Measurements from ENCODE around the gene APEH.

The APEH gene

GRCh38 chr3:49700453-49701128 lies 26.4 kb downstream of the APEH start:
- H3K4me1 ChIP-seq: peaks cover 27% of the 10 kb centered on the region
- TF ChIP-seq Cebpa-rat (IDR thresholded peaks at IDR 0.05): no peak
- no peaks in the 10 kb centered on the region for H4K20me1 ChIP-seq

GRCh38 chr3:49701388-49702077 lies 27.4 kb downstream of the APEH start:
- Histone ChIP-seq H3K9ac (0 out of 2 replicates have a peak overlapping the region, but pooled peaks have one; percentile 4), H3K36me3 (peaks cover 95% of the 10 kb centered on the region)

More at GRCh38 chr3:49700453-49701128, 26.4 kb downstream of the APEH start:
- no peaks in the 10 kb centered on the region for H3K9me3 ChIP-seq
- no peak overlapping the region for H3K9ac ChIP-seq
- H3K36me3 ChIP-seq: peaks cover 86% of the 10 kb centered on the region
- H3K27me3 ChIP-seq: no peaks in the 10 kb centered on the region
- H3K4me3 ChIP-seq: no peak overlapping the region
- 0 out of 2 replicates have a peak overlapping the region, but pooled peaks have one; percentile 19 for H3K27ac ChIP-seq
- H3K4me2 ChIP-seq: no peak overlapping the region

GRCh38 chr3:49702672-49703071 lies 28.5 kb downstream of the APEH start:
- Histone ChIP-seq H3K9ac (0 out of 2 replicates have a peak overlapping the region, but pooled peaks have one; percentile 4), H3K27me3 (no peaks in the 10 kb centered on the region), H3K9me3 (no peaks in the 10 kb centered on the region), H3K4me2 (no peak overlapping the region), H3K36me3 (peaks cover 88% of the 10 kb centered on the region), H3K4me3 (no peak overlapping the region), H4K20me1 (no peaks in the 10 kb centered on the region), H3K27ac (no peak overlapping the region), H3K4me1 (peaks cover 34% of the 10 kb centered on the region)
- no peak for TF ChIP-seq Cebpa-rat (IDR thresholded peaks at IDR 0.05)

More at GRCh38 chr3:49701388-49702077, 27.4 kb downstream of the APEH start:
- Histone ChIP-seq H4K20me1 (no peaks in the 10 kb centered on the region), H3K4me3 (no peak overlapping the region), H3K9me3 (no peaks in the 10 kb centered on the region), H3K27ac (no peak overlapping the region), H3K4me1 (peaks cover 27% of the 10 kb centered on the region), H3K27me3 (no peaks in the 10 kb centered on the region), H3K4me2 (no peak overlapping the region)
- no peak for TF ChIP-seq Cebpa-rat (IDR thresholded peaks at IDR 0.05)

- no peak for TF ChIP-seq Cebpa-rat (IDR thresholded peaks at IDR 0.05)
- Histone ChIP-seq H3K4me3 (no peak overlapping the region), H3K27me3 (no peaks in the 10 kb centered on the region), H3K9ac (0 out of 2 replicates have a peak overlapping the region, but pooled peaks have one; percentile 6), H3K36me3 (peaks cover 80% of the 10 kb centered on the region), H3K9me3 (no peaks in the 10 kb centered on the region), H3K4me2 (no peak overlapping the region), H3K27ac (peak overlapping the region; percentile 38), H3K4me1 (peaks cover 36% of the 10 kb centered on the region), H4K20me1 (no peaks in the 10 kb centered on the region)
Observed at GRCh38 chr3:49703443-49703927, 29.3 kb downstream of the APEH start.

- H3K4me2 ChIP-seq: no peak overlapping the region
- no peaks in the 10 kb centered on the region for H4K20me1 ChIP-seq
- H3K27ac ChIP-seq: peak overlapping the region; percentile 38
- peaks cover 31% of the 10 kb centered on the region for H3K4me1 ChIP-seq
- no peaks in the 10 kb centered on the region for H3K27me3 ChIP-seq
- 0 out of 2 replicates have a peak overlapping the region, but pooled peaks have one; percentile 6 for H3K9ac ChIP-seq
- H3K4me3 ChIP-seq: no peak overlapping the region
- no peaks in the 10 kb centered on the region for H3K9me3 ChIP-seq
- no peak for TF ChIP-seq Cebpa-rat (IDR thresholded peaks at IDR 0.05)
- peaks cover 75% of the 10 kb centered on the region for H3K36me3 ChIP-seq
Observed at GRCh38 chr3:49703956-49704355, 29.8 kb downstream of the APEH start.

GRCh38 chr3:49704629-49705028 lies 30.5 kb downstream of the APEH start:
- TF ChIP-seq Cebpa-rat (IDR thresholded peaks at IDR 0.05): no peak
- H3K4me3 ChIP-seq: no peak overlapping the region
- H3K9me3 ChIP-seq: no peaks in the 10 kb centered on the region
- H3K27me3 ChIP-seq: no peaks in the 10 kb centered on the region
- H3K27ac ChIP-seq: no peak overlapping the region
- no peak overlapping the region for H3K4me2 ChIP-seq
- H4K20me1 ChIP-seq: no peaks in the 10 kb centered on the region
- H3K9ac ChIP-seq: 0 out of 2 replicates have a peak overlapping the region, but pooled peaks have one; percentile 6
- H3K4me1 ChIP-seq: peaks cover 24% of the 10 kb centered on the region
- peaks cover 71% of the 10 kb centered on the region for H3K36me3 ChIP-seq

- peaks cover 64% of the 10 kb centered on the region for H3K36me3 ChIP-seq
- TF ChIP-seq Cebpa-rat (IDR thresholded peaks at IDR 0.05): no peak
- no peaks in the 10 kb centered on the region for H3K9me3 ChIP-seq
- peaks cover 19% of the 10 kb centered on the region for H3K4me1 ChIP-seq
- no peak overlapping the region for H3K4me2 ChIP-seq
- H3K27ac ChIP-seq: no peak overlapping the region
- no peaks in the 10 kb centered on the region for H4K20me1 ChIP-seq
- H3K9ac ChIP-seq: no peak overlapping the region
- no peak overlapping the region for H3K4me3 ChIP-seq
- H3K27me3 ChIP-seq: no peaks in the 10 kb centered on the region
Observed at GRCh38 chr3:49705390-49705960, 31.3 kb downstream of the APEH start.

GRCh38 chr3:49706456-49707112 lies 32.4 kb downstream of the APEH start:
- Histone ChIP-seq H4K20me1 (no peaks in the 10 kb centered on the region), H3K9me3 (no peaks in the 10 kb centered on the region), H3K27me3 (no peaks in the 10 kb centered on the region), H3K9ac (no peak overlapping the region), H3K4me3 (no peak overlapping the region), H3K4me1 (peaks cover 29% of the 10 kb centered on the region), H3K27ac (no peak overlapping the region), H3K4me2 (no peak overlapping the region), H3K36me3 (peaks cover 56% of the 10 kb centered on the region)
- TF ChIP-seq Cebpa-rat (IDR thresholded peaks at IDR 0.05): no peak

GRCh38 chr3:49707113-49707480 lies 32.9 kb downstream of the APEH start:
- H3K36me3 ChIP-seq: peaks cover 51% of the 10 kb centered on the region
- H3K4me3 ChIP-seq: no peak overlapping the region
- peaks cover 34% of the 10 kb centered on the region for H3K4me1 ChIP-seq
- no peak for TF ChIP-seq Cebpa-rat (IDR thresholded peaks at IDR 0.05)
- peak overlapping the region; percentile 63; the same call in 1 of the 2 replicates for H3K4me2 ChIP-seq
- no peaks in the 10 kb centered on the region for H3K9me3 ChIP-seq
- peak overlapping the region; percentile 56; the same call in 1 of the 2 replicates for H3K27ac ChIP-seq
- no peaks in the 10 kb centered on the region for H4K20me1 ChIP-seq
- H3K27me3 ChIP-seq: no peaks in the 10 kb centered on the region
- no peak overlapping the region for H3K9ac ChIP-seq

Measured in BLaER1 (cell line).